Lower lobe of right lung (tissue), 2 donors: Measurements from ENCODE around the gene DCAF4. TPM values are rescaled to one million over a fixed set of nuclear protein-coding genes. Genes with fewer than 3 reads are reported as not detected.
A peak's percentile ranks its signal among the peaks of the same experiment; 100 is the strongest.

Experiments used
- ATAC-seq, 2 donors: fragments of 200-7000 bp; cut with Tn5 transposase; one replicate each; pipeline ENCODE4 v1.9.1; 2020 to 2022; ENCODE audit warnings: mild to moderate bottlenecking in 2 of 2, moderate library complexity in 2 of 2
- DNase-seq: peaks from one replicate; pipeline ENCODE4 v3.0.0-alpha.2; 2020
- H3K27ac ChIP-seq: fragments of 200-600 bp; one replicate; pipeline ENCODE4 v1.8.0; 2022
- H3K27me3 ChIP-seq: fragments of 200-600 bp; one replicate; pipeline ENCODE4 v1.8.0; 2022; ENCODE audit warnings: low read depth
- H3K36me3 ChIP-seq: fragments of 200-600 bp; one replicate; pipeline ENCODE4 v1.8.0; 2022; ENCODE audit warnings: mild to moderate bottlenecking
- H3K4me1 ChIP-seq: fragments of 200-600 bp; one replicate; pipeline ENCODE4 v1.8.0; 2022
- H3K4me3 ChIP-seq: fragments of 200-600 bp; one replicate; pipeline ENCODE4 v1.8.0; 2022; ENCODE audit warnings: mild to moderate bottlenecking
- H3K9me3 ChIP-seq: fragments of 200-600 bp; one replicate; pipeline ENCODE4 v1.8.0; 2022
- CTCF ChIP-seq: fragments of 200-600 bp; IDR thresholded peaks from one replicate; pipeline ENCODE4 v1.8.0; 2022; ENCODE audit warnings: antibody characterized with exemption, mild to moderate bottlenecking
- intact Hi-C: fragments of 100-400 bp; cut with DNase I; formaldehyde crosslinking; loops from one replicate; pipeline ENCODE4 v1.11.0; 2022
- total RNA-seq: library from RNA; stranded (reverse); fragmentation: NEBNext Ultra II Directional; extraction: Animal tissue kit (Norgen Biotek cat#: 25700); gene quantifications from one replicate; pipeline ENCODE4 v1.2.1, GENCODE V29; 2021
- donor health status: DM: no; HTN: yes; CAD: no; lungs with severe emphysema.

DCAF4 gene
- total RNA-seq, 1 donor from 2014 or later, result 19.5 TPM

- ATAC-seq (peak in 1 of 2 donors; percentile 44), DNase-seq (no peak)
- Histone ChIP-seq H3K9me3 (no peaks in the 10 kb centered on the region), H3K4me3 (no peak overlapping the region), H3K4me1 (no peaks in the 10 kb centered on the region), H3K27ac (no peak overlapping the region), H3K27me3 (no peaks in the 10 kb centered on the region), H3K36me3 (peaks cover 24% of the 10 kb centered on the region)
- TF ChIP-seq CTCF, result no peak
- intact Hi-C loops, result no loop called here
Measured at GRCh38 chr14:72962829-72963312, 36.6 kb downstream of the DCAF4 start.

- H3K9me3 ChIP-seq, result no peaks in the 10 kb centered on the region
- intact Hi-C loops, result no loop called here
- no peak overlapping the region for H3K4me3 ChIP-seq
- H3K27ac ChIP-seq, result no peak overlapping the region
- no peaks in the 10 kb centered on the region for H3K27me3 ChIP-seq
- ATAC-seq, result no peak
- peaks cover 25% of the 10 kb centered on the region for H3K36me3 ChIP-seq
- no peaks in the 10 kb centered on the region for H3K4me1 ChIP-seq
- DNase-seq, result no peak
- no peak for TF ChIP-seq CTCF
Measured at GRCh38 chr14:72965249-72965648, 39.0 kb downstream of the DCAF4 start.

GRCh38 chr14:72966038-72966437 is 39.8 kb downstream of the DCAF4 start:
- intact Hi-C loops, result no loop called here

DNA sequence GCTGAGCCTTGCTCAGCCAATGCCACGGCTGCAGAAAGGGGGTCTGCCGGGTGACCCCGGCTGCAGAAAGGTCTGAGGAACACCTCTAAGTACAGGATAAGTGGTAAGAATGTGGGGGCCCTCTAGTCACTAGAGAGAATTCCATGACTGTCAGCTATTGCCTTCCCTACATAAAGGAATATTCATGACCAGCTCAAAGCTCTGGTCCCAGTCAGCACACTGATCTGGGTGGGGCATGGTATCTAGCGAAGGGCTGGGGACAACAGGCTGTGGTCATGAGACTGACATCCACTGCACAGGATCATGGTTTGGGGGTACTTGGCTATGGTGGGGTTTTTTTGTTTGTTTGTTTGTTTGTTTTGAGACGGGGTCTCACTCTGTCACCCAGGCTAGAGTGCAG is 42.1 kb downstream of the DCAF4 start:
- DNase-seq (no peak), ATAC-seq (no peak)
- Histone ChIP-seq H3K36me3 (peaks cover 51% of the 10 kb centered on the region), H3K27ac (no peak overlapping the region), H3K27me3 (no peaks in the 10 kb centered on the region), H3K4me1 (no peaks in the 10 kb centered on the region), H3K9me3 (no peaks in the 10 kb centered on the region), H3K4me3 (no peak overlapping the region)
- intact Hi-C loops, result no loop called here
- TF ChIP-seq CTCF, result no peak

More at GRCh38 chr14:72966038-72966437, 39.8 kb downstream of the DCAF4 start:
- Histone ChIP-seq H3K4me3 (no peak overlapping the region), H3K27me3 (no peaks in the 10 kb centered on the region), H3K27ac (no peak overlapping the region), H3K9me3 (no peaks in the 10 kb centered on the region), H3K4me1 (no peaks in the 10 kb centered on the region), H3K36me3 (peaks cover 33% of the 10 kb centered on the region)
- ATAC-seq, result no peak
- DNase-seq, result no peak
- no peak for TF ChIP-seq CTCF

GRCh38 chr14:72970058-72970630 is 43.9 kb downstream of the DCAF4 start:
- Histone ChIP-seq H3K4me3 (no peak overlapping the region), H3K27ac (no peak overlapping the region), H3K4me1 (no peaks in the 10 kb centered on the region), H3K27me3 (no peaks in the 10 kb centered on the region), H3K9me3 (no peaks in the 10 kb centered on the region), H3K36me3 (peaks cover 70% of the 10 kb centered on the region)
- TF ChIP-seq CTCF, result no peak
- ATAC-seq (no peak), DNase-seq (no peak)
- intact Hi-C loops, result no loop called here
